ENCODE data around the gene RALY.

Gene RALY

DNA sequence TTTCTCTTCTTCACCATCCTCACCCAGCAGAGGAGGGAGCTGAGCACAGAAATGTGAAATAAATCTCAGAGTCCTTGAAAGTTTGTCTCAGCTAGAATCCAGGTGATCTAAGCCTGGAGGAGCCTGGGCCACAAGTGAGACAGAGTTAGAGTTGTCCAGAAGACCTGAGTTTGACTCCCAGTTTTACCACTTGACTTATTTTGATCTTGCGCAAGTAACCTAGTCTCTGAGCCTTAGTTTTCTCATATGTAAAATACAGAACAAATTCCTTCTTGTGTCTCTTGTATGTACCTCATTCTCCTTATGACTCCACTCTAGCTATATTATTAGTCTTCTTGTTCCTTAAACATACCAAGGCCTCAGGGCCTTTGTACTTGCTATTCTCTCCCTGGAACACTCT, 36.7 kb downstream of the RALY start:
- Mint-ChIP-seq H3K27me3 (ENCODE audit: low read depth) (no peaks in the 10 kb centered on the region), H3K9me3 (no peaks in the 10 kb centered on the region), H3K4me3 (no peak overlapping the region), H3K4me1 (peaks cover 48% of the 10 kb centered on the region), H3K27ac (peak overlapping the region in 2 of 3 experiments; percentile 13 to 28), H3K36me3 (ENCODE audit: low read depth) (peaks cover 31% of the 10 kb centered on the region)
- TF ChIP-seq, protein P1, sequence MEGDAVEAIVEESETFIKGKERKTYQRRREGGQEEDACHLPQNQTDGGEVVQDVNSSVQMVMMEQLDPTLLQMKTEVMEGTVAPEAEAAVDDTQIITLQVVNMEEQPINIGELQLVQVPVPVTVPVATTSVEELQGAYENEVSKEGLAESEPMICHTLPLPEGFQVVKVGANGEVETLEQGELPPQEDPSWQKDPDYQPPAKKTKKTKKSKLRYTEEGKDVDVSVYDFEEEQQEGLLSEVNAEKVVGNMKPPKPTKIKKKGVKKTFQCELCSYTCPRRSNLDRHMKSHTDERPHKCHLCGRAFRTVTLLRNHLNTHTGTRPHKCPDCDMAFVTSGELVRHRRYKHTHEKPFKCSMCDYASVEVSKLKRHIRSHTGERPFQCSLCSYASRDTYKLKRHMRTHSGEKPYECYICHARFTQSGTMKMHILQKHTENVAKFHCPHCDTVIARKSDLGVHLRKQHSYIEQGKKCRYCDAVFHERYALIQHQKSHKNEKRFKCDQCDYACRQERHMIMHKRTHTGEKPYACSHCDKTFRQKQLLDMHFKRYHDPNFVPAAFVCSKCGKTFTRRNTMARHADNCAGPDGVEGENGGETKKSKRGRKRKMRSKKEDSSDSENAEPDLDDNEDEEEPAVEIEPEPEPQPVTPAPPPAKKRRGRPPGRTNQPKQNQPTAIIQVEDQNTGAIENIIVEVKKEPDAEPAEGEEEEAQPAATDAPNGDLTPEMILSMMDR (IDR thresholded peaks at IDR 0.05; ENCODE audit: unreplicated experiment in 3 of 3) = no peak

DNA sequence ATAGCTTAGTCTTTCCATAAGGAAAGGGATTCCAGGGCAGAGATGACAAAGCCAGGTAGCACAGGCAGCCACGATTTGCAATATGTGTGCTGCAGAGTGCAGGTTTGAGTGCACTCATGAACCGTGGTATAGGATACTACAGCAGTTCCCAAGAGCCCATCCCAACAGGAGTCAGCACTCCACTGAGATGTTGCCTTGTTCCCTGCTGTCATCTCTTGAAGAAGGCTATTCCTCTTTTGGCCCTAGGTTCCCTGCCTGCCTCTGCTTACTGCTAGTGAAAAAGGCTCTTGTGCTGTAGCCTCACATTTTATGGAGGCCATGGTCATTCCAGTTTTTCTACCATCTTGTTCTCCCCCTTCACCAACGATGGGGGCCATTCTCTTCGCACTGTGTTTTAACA, 40.2 kb downstream of the RALY start:
- no peaks in the 10 kb centered on the region for H3K9me3 Mint-ChIP-seq
- TF ChIP-seq, protein P1 (IDR thresholded peaks at IDR 0.05; ENCODE audit: unreplicated experiment in 3 of 3) = no peak
- no peak overlapping the region for H3K4me3 Mint-ChIP-seq
- H3K36me3 Mint-ChIP-seq (ENCODE audit: low read depth) = peaks cover 35% of the 10 kb centered on the region
- peaks cover 62% of the 10 kb centered on the region for H3K4me1 Mint-ChIP-seq
- no peaks in the 10 kb centered on the region for H3K27me3 Mint-ChIP-seq (ENCODE audit: low read depth)
- peak overlapping the region in 2 of 3 experiments; percentile 6 to 22 for H3K27ac Mint-ChIP-seq

DNA sequence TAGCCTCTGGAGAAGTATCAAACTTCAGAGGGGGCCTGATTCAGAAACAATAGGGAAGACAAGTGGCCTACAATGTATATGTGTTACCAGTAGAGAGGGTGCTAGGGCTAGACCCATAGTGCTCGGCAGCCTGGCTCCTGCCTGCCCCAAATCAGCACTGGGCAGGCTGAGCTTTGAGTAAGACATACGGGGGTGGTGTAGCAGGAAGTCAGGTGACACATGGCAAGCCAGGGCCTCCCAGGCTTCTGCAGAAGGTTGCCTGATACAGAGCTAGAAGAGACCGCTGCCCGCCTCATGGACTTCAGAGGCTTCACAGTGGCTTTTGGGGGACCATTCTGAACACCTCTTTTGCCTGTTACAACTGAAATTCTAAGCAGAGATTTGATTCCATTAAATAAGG, 43.4 kb downstream of the RALY start:
- Mint-ChIP-seq H3K27ac (peak overlapping the region; percentile 95 to 99 (median 95)), H3K4me1 (peaks cover 83% of the 10 kb centered on the region), H3K36me3 (ENCODE audit: low read depth) (peaks cover 29% of the 10 kb centered on the region), H3K27me3 (ENCODE audit: low read depth) (no peaks in the 10 kb centered on the region), H3K4me3 (peak overlapping the region in 1 of 3 experiments; percentile 25), H3K9me3 (no peaks in the 10 kb centered on the region)
- TF ChIP-seq, protein P1 (IDR thresholded peaks at IDR 0.05; ENCODE audit: unreplicated experiment in 3 of 3) = no peak

DNA sequence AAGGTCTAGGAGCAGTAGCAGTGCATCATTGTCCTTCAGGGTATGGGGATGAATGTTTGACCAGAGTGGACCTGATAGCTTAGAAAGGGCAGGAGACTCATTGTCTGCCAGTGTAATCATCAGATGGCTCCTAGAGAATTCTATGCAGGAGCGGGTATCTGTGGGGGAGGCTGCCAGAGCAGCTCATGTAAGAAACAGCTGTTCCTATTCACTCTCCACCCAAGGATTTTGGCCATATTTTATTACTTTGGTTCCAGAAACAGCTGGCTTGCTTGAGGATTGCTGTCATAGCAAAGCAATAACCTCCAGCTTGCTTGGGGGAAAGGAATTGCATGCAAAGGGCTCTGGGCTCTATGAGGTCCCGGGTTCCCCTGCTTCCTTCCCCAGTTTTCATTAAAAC, 44.1 kb downstream of the RALY start:
- no peaks in the 10 kb centered on the region for H3K27me3 Mint-ChIP-seq (ENCODE audit: low read depth)
- H3K4me1 Mint-ChIP-seq = peaks cover 88% of the 10 kb centered on the region
- H3K27ac Mint-ChIP-seq = peak overlapping the region; percentile 95 to 99 (median 95)
- no peaks in the 10 kb centered on the region for H3K9me3 Mint-ChIP-seq
- peak overlapping the region; percentile 11 to 39 (median 31) for H3K4me3 Mint-ChIP-seq
- H3K36me3 Mint-ChIP-seq (ENCODE audit: low read depth) = peaks cover 24% of the 10 kb centered on the region
- TF ChIP-seq, protein P1 (IDR thresholded peaks at IDR 0.05; ENCODE audit: unreplicated experiment in 3 of 3) = no peak

DNA sequence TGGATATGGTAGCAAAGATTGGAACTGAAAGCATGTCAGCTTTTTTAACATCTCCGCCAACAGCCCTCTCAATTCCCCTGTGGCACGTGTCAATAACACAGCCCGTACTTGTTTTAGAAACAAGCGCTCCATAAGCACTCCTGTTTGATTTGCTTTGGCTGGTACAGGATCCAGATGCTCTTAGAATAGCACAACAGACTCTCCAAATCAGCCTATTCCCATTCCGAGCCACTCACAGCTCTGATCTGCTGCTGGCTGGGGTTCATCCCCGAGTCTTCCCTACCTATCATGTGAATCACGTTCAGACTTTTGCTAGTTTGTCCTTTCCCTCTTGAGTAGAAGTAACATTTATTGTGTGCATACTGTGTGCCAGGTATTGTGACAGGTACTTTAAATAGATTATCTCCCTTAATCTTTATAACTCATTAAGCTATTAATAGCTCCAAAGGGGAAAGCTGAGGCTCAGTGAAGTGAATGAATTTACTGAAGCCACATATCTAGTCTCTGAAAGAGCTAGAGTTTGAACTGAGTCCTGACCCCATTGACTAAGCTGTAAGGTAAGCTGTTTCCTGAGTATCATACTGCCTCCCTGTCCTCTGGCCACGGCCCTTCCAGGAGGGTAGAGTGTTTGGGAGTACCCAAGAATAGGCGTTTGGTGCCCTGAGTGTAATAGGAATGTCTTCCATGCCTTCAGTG, 46.7 kb downstream of the RALY start:
- TF ChIP-seq, protein P1 (IDR thresholded peaks at IDR 0.05; ENCODE audit: unreplicated experiment in 3 of 3) = no peak
- Mint-ChIP-seq H3K27me3 (ENCODE audit: low read depth) (no peaks in the 10 kb centered on the region), H3K4me1 (peaks cover 84% of the 10 kb centered on the region), H3K9me3 (no peaks in the 10 kb centered on the region), H3K27ac (peak overlapping the region; percentile 28 to 56 (median 51)), H3K4me3 (peak overlapping the region in 1 of 3 experiments; percentile 1), H3K36me3 (ENCODE audit: low read depth) (peaks cover 11% of the 10 kb centered on the region)

DNA sequence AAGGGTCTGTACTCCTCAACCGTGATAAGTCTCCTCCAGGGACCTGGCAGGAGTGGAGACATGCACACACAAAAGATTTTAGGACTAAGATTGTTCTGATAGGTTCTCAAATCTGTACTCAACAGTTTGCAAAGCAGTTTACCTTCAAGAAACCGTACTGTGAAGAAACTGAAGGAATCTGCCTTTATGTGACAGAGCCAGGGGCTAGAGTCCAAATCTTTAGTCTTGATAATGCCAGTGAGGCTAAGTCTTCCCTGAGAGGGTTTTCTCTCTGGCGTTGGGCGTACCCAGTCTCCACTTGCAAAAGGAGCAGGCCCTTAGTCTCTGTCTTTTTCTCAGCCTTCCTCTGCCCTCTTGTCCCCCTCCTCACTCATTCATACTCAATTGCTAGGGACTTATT, 47.5 kb downstream of the RALY start:
- H3K27me3 Mint-ChIP-seq (ENCODE audit: low read depth) = no peaks in the 10 kb centered on the region
- peak overlapping the region; percentile 28 to 56 (median 51) for H3K27ac Mint-ChIP-seq
- TF ChIP-seq, protein P1 (IDR thresholded peaks at IDR 0.05; ENCODE audit: unreplicated experiment in 3 of 3) = no peak
- peaks cover 11% of the 10 kb centered on the region for H3K36me3 Mint-ChIP-seq (ENCODE audit: low read depth)
- peaks cover 84% of the 10 kb centered on the region for H3K4me1 Mint-ChIP-seq
- no peaks in the 10 kb centered on the region for H3K9me3 Mint-ChIP-seq
- H3K4me3 Mint-ChIP-seq = no peak overlapping the region
